HCT116 (cell line): Measurements from ENCODE around the gene HECTD2.
"Not testable (repeated sequence)": the region's sequence is repeated elsewhere in the genome, so short reads cannot be mapped to it uniquely, and the experiment has no call there.

ENCODE experiments used
- EZH2phosphoT487 ChIP-seq: fragments of 200-600 bp; IDR thresholded peaks from 2 replicates; pipeline ENCODE4 v1.6.1; 2018; ENCODE audit warnings: antibody characterized with exemption, borderline replicate concordance
- MAX ChIP-seq: IDR thresholded peaks from 2 replicates; pipeline ENCODE4 v1.6.1; 2012
- REST ChIP-seq: IDR thresholded peaks from 2 replicates; pipeline ENCODE4 v1.6.1; 2012; ENCODE audit warnings: low read depth

DNA sequence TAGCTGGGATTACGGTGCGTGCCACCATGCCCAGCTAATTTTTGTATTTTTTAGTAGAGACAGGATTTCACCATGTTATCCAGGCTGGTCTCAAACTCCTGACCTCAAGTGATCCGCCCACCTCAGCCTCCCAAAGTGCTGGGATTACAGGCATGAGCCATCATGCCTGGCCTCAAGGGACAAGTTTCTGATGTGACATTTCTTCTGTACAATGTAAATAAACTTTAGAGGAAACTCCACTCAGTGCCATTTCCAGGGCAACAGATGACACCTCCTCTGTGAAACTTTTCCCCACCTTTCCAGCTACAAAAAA, 19.7 kb upstream of the HECTD2 start:
- not testable (repeated sequence) for TF ChIP-seq REST, MAX, EZH2phosphoT487
